ENCODE data around the gene PBXIP1.

PBXIP1 gene

DNA sequence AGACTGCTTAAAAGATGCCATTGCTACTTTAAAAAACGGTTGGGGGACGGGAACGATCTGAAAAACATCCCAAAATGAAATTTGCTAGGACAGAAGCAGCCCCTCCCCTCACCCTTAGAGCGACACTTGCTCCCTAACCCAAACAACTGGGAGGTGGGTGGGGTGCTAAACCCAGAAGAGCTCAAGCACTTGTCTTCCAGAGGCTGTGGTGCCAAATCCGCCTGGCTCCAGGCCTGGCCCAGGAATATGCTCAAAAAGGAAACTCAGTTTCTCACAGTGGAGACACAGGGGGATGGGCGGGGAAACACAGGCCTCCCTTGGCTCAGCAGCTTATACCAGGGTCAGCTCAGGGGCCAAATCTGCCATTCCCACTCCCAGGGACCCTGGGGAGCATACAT lies 644 bp upstream of the PBXIP1 start:
- no peak for DNase-seq

DNA sequence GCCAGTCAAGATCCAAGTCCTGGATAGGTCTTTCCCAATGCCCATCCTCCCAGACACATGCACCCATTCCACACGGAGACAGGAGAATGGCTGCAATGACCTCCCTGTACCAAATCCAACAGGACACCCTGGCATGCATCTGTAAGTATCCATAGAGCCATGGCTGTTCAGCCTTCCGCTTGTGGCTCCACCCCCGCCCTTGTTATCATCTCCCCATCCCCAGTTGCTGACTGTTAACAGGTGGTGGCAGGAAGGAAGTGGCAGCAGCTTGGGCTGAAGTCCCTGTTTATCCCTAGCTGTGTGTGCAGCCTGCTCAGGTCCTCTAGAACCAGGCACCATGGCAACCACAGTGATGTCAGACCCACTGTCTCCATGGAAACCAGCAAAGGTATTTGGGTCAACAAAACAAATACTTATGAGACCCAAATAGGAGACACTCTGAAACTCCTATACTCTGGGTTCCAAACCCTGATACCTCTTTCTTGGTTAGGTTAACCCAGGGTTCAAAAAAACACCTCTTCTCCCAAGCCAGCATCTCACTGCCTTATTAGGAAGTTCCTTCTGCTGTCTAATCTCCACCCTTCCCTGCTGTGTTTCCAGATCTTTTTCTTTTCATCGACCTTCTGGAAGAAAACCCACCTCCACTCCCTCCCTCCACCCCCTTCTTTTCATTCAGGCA lies 721 bp downstream of the PBXIP1 start:
- DNase-seq, result peak; percentile 93

DNA sequence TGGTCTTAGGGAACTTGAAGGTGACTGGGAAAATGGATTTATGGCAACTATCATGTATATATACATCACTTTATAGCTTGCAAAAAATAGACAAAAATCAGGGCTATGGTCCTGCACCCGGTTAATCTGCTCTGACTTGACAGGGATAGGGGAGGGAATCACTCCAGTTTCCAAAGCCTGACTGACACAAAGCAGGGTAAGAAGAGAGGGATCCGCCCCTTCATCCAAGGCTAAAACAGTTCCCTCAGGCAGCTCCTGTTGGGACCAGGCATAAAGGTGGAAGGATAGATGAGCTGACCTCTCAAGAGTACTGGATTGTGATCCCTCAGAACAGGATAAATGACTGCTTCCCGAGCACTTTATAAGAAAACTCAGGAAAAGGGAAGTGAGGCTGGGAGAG lies 1.4 kb downstream of the PBXIP1 start:
- DNase-seq, result no peak

DNA sequence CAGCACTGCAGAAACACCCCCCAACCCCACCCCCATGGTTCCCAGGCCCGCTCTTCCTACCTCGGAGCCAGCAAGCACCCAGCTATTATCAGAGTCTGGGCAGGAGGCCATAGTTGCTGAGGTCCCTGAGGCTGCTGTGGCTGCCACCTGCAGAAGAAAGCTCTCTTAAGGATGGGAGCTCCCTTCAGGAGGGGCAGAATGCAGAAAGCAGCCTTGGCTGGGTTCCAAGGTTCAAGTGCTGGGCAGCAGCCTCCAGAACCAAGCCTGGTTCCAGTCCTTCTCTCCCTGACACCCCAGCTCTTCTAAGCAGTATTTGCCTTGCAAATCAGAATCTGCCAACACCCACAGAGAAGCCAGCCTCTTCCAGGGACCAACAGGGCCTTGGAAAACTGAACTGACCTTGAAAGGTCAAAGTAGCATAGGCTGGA lies 2.3 kb downstream of the PBXIP1 start:
- DNase-seq, result no peak

DNA sequence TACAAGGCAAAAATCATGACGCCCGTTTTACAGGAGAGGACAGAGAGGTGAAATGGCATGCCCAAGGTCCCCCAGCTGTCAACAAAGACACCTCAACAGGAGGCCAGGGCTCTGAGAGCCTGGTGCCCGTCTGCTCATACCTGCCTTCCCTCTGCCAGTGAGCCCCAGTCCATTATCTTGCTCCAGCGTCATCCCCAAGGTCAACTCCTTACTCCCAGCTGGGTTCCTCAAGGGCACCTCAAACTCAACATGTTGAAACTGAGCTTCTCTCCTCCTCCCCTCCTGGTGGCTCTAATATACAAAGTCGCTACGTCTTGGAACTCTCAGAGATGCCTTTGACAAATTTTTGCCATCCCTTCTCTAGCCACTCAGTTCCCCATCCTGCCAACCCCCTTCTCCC lies 3.2 kb downstream of the PBXIP1 start:
- no peak for DNase-seq

DNA sequence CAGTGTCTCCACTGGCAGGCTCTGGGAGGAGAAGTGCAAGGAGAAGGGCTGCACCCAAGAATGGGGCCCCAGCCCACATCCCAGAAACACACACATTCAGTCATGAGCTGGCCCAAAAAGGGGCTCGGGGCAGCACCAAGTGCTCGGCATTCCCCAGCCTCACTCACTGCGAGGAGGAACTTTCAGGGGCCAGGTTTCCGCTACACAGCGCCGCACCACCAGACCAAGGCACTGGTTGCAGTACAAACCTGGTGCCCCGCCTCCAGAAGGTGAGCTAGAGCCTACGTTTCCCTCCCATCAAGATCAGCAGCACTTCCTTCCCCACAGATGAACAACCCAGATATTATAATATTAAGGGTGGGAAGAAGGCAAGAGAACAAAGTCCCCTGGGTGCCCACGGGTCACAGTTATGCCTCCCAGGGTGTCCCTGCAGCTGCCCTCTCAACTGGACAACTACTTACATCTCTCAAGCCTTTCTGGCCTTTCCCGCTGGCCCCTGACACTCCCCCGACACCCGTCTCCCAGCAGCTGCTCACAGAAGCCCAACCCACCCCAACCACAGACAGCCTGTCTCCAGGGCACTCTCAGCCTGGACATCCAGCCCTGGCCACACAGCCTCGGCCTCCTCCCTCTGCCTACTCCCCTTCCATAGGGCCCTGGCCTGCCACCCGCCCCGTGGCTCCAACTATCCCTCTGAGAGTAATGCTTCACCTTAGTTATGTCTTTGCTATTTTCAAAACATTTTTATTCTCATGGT lies 3.8 kb downstream of the PBXIP1 start:
- DNase-seq, result peak; percentile 84

DNA sequence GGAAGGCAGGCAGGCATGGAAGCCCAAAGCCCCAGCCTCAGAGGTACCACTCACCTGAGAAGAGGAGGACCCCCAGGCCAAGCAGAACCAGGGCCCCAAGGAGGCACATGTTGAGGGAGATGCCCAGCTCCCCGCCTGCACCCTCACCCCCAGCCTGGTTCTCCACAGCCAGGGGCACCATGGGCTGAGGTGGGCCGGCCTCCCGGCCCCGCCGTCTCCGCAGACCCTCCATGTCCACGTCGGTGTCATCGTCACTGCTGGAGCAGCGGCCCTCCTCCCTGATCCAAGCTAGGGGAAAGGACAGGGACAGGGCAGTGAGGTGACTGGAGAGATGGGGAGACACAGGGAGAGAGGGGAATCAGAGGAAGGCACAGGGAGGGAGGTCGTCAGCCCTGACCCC lies 7.8 kb downstream of the PBXIP1 start:
- DNase-seq, result no peak

DNA sequence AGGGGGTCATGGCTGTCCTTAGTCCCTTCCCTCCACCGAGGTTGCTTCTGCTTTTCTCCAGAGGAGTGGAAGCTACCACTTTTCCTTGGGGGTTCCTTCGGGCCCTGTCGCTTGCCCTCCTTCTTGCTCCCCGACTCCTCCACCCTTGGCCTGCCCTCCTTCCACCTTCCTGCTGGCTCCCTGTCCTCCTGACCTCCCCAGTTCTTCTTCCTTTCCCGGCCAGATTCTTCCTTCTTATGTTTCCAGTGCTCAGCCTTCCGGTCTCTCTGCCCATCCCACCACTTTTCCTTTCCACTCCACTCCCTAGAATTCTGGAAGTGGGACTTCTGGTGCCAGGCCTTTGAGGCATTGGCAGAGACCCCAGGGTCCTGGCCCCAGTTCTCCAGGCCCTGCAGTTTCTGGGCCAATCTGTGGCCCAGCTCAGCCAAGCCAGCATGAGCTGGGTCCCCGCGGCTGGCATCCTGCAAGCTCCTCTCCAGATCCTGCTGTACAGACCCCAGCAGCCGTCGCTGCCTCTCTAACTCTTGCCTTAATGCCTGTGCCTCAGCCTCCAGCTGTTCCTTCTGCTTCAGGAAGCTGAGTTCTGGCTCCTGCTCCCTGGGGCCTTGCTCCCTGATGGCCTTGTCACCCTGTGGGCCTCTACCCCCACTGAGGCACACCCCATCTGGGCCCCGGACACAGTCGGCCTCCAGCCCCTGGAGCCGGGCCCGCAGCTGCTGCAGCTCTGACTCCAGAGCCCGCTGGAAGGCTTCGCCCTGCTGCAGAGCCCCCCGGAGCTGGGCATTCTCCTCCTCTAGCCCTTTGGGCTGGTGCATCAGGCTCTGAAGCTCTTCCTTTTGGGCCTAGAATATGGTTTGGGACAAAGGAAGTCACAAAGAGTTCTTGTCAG lies 9.7 kb downstream of the PBXIP1 start:
- DNase-seq, result no peak

DNA sequence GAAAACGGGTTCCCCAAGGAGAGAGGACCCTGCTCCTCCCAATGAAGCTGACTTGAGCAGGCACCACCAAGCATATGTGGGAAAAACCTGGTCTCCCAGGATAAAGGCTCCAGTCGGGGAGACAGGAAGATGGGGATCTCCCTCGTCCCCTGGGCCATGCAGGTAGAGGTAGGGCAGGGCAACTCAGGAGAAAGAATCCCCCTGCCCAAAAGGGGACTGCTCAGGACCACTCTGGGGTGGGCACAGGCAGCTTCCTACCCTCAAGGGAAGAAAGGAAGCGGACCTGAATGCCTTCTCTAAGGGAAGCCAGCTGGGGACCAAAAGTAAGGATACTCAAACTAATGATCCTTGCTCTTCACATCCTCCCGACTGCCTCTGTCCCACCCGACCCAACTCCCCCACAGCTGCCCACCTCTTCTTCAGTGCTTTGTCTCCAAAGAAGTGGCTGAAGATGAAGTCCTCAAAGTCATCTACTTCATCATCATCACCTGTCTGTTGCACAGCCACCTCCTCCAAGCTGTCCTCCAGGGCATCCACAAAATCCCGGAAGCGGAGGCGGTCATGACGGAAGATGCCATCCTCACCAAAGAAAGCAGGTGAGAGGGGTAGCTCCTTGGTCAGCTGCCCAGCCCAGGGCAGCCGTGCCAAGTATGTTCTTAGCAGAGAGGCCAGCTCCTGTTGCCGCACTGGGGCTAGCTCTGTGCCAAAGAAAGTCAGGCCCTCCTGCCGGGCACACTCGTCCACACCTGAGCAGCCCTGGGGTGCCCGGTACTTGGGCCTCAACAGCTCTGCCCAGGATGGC lies 10.5 kb downstream of the PBXIP1 start:
- DNase-seq, result no peak

DNA sequence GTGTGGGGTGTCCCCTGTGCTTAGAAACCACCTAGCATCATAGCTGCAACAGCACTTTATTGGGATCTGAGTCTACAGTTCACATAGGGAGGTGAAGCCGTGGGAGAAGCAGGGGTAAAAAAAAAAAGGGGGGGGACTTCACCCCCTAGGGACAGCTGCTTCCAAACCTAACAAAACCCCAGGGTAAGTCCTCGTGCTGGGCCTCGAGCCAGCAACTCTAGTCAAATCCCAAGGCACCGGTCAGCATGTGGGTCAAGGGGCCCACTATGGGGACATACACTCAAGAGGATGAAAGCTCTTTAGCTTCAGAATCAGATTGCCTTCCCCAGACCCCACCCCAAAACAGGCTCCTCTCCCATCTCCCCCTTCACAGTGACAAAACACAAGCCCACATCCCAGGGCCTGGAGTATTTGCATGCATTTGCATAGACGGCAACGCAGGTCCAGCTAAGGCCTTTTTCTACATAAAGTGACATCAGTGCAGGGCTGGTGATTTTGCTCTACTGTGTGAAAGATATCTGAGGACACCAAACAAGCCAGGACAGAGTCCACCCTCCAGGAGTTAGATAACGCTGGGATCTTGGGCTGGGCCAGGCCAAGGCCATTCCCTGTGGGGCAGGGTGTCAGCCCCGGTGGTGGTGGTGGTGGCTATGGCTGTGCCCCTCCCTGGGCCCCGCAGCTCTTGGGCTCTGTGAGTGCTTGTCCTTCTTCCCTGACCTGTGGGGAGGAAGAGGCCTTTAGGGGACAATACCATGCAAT lies 11.3 kb downstream of the PBXIP1 start:
- no peak for DNase-seq

DNA sequence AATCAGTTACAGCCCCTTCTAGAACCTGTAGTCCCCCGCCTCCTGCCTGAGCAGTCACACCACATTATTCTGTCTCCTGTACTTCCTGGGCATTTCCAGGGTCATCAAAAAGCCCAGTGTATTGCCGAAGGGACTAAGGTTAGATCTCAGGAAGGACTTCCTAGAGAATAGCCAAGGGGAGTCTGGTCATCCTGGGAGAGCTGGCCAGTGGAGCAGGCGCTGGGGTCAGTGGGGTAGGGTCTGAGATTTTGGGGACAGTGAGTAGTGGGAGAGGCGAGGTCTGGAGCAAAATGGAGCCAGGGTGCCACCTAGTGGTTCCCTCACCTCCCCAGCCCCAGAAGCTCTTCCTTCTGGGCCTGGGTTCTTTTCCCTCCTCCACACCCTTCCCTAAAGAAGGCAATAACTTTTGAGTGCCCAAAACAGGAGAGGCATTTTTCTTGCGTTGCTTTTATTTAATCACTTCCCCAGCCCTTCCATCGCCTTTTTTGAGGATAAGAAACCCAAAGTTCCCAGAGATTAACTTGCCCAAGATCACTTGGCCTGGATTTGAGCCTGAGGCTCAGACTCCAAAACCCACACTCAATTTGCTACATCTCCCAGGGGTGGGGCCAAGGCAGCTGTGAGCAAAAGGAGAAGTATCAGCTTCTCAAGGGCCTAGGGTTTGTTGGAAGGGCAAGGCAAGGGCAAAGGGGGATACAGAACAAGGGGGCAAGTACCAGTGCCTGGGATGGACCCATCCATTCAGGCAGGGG lies 12.1 kb downstream of the PBXIP1 start:
- DNase-seq, result peak; percentile 61

DNA sequence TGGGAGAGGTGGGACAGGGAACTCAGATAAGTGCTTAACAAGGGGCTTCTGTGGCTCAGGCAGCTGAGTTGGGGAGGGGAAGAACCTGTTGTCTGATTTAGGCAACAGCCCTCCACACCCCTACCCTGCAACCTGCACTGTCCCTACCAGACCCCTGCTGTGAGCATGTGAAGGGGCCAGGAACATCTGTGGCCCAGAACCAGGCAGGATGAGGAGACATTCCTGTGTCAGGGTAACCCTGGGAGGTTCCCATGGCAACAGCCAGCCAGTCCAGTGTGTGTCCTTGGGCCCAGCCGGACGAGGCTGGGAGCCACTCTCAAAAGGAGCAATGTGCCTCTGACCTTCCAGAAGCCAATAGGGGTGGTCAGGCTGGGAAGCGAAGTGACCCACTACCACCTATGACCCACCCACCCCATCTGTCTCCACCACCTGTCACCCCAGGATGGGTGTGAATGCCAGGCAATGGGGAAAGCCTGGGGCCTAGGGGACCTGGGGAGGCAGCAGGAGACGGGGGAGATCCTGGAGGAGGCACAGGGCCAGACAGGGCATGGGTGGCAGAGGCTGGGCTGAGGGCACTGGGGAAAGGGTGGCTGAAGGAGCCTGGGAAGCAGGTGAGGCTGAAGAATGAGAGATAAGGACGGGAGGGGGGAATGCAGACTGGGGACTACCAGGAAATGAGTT lies 14.4 kb downstream of the PBXIP1 start:
- no peak for DNase-seq

DNA sequence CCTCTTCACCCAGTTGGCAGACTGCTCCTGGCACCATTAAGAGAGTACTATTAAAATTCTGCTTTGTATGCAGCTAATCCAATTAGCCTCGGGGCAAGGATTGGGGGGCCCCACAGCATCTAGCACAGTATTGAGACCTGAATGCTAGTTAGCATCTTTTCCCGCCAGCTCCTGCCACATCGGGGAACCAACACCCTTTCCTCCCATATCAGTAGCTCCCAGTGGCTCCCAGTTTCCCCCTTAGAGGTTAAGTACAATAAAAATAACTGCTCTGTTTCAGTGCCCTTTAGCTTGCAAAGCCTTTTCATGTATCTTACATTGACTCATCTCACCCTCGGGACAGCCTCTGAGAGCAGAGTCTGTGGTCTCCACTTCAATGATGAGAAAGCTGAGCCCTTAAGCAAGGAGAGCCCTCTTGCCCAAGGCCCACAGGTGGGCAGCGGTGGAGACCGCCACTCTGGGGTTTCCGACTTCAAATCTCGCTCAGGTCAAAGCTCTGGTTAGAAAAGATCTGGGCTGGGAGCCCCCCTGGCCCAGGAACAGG lies 15.2 kb downstream of the PBXIP1 start:
- no peak for DNase-seq

DNA sequence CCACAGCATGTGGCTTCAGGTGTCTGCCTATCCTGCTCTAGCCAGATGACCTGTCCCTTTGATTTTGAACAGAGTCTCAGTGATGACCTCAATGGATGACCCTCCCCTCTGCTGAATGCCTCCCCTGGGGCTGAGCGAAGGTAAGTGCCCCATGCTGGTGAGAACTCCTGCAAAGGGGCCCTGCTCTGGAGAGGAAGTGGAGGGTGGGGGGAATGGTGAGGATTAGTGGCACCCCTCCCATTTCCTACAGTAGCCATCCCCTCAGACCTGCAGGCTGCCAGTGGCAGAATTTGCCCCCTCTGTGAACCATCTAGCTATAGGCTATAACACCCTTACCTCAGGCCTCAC lies 15.7 kb downstream of the PBXIP1 start:
- no peak for DNase-seq

DNA sequence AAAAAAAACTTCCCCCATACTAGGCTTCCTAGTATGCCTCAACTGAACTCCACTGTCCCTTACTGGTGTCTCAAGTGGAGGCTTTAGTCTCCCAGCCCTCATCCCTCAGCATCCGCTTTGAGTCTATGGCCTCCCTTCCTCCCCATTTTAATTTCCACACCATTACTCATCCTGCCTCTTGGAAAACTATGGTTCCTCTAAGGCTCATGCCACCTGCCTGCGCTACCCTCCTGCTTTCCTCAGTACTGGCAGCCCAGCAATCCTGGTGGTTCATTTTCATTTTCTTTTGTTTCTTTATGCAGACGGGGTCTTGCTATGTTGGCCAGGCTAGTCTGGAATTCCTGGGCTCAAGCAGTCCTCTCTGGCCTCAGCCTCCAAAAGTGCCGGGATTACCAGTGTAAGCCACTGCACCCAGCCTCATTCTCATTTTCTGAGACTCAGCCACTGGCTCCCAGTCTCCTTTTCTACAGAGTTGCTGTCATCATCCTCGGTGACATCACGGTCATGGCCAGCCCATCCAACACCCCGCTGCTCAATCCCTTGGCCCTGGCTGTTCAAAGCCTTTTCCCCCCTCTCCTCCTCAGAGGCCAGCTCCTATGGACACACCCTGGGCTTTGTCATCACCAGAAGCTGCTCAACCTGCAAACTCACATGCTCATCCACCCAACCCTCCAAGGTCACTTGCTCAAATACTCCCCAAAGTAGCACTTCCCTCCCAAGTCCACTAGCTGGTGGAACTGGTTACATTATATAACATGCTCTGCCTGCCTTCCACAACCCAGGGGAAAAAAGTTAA lies 17.1 kb downstream of the PBXIP1 start:
- DNase-seq, result no peak

DNA sequence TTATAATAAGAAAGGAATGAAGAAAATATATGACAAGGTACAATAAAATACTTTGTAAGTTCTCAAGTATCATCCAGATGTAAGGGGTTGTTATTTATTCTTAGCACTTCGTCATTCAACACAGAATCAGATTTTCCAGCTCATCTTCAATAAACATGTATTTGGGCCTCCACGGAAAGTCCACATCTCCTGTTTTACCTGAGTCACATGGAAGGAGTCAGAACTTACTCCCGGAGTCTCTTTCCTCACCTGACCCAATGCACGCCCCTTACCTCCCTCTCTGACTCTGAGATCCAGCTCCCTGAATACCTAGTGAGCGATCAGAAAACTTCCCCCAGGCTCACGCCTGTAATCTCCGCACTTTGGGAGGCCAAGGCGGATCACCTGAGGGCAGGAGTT lies 17.9 kb downstream of the PBXIP1 start:
- DNase-seq, result no peak

DNA sequence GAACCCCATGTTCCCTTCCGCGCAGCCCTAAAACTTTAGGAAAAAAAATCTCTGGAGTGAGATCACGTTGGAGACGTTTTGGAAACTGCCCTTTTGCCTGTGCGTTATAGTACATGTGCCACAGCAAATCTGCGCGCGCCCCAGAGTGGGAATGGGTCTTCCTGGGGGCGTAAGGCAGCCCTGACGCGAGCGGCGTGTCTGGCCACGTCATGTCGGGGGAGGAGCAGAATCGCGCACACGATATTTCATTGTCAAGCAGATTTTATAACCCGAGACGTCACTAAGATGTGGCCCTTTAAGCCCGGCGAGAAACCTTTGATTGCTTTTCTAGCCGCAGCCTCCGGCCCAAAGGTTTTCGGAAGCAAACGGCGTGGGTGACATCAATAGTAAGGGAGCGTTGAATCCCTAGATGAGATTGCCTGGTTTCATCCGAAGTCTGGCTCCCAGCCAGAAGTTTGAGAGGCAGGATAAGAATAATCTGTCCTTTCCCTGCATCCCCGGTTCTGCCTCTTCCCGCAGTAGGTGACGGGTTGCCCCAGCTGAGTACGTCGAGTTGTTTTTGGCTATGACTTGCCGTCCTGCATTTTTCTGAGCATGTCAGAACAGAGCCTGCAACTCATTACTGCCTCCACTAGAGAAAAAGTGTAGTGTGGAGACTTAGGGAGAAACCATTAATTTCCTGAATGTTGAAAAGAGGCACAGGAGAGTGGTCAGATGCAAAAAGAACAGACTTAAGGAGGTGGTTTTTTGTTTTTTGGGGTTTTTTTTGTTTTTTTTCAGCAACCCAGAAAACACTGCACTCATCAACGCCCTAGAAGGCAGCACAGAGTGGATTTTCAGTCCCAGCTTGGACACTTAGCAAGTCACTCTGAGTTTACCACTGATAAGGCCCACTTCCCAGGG lies 18.6 kb downstream of the PBXIP1 start:
- peak; percentile 93 for DNase-seq

DNA sequence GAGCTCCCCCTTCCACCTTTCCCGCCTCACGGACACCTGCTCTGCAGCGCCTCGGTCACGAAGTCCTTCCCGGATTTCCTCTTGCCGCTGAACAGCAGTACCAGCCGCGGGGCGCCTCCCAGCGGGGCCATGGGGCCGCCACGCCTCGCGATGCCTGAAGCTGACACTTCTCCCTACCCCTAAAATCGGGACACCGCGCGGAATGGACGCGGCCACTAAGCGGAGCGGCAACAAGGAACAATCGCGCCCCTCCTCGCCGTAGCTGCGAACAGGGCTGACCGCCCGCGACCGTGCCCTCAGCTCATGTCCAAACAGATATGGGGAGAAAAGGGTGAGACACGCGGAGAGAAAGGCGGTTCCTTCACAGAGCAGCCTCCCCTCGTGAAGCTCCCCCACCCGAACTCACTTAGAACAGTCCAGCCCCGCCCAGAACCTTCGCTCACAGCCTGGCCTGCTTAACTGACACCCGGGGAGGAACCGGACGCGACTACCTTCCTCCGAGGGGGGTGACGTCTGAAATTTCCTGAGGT lies 19.3 kb downstream of the PBXIP1 start, which contains the start of gene PMVK:
TSS of gene PMVK (minus strand) at position 165 of the 530 bp plus-strand sequence. CDS start at position 131, 34 bp downstream.
- peak; percentile 97 for DNase-seq

Measured in CD4-positive, alpha-beta T cell treated with Interleukin-6 for 4 hours (primary cell).